Measurements from ENCODE around the gene SMIM12.

Gene SMIM12

GRCh38 chr1:34871443-34872132, 12.0 kb upstream of the SMIM12 start:
- DNase-seq = no peak

GRCh38 chr1:34870395-34870794, 10.8 kb upstream of the SMIM12 start:
- no peak for DNase-seq

GRCh38 chr1:34869760-34870159, 10.2 kb upstream of the SMIM12 start:
- no peak for DNase-seq

- no peak for DNase-seq
Measured at GRCh38 chr1:34868230-34869049, 8.9 kb upstream of the SMIM12 start.

GRCh38 chr1:34867415-34867814, 7.9 kb upstream of the SMIM12 start:
- DNase-seq = no peak

- no peak for DNase-seq
Measured at GRCh38 chr1:34866762-34867109, 7.2 kb upstream of the SMIM12 start.

GRCh38 chr1:34865981-34866761, 6.6 kb upstream of the SMIM12 start:
- DNase-seq = peak; percentile 85

GRCh38 chr1:34865573-34865972, 6.0 kb upstream of the SMIM12 start:
- DNase-seq = no peak

GRCh38 chr1:34864759-34865158, 5.2 kb upstream of the SMIM12 start:
- no peak for DNase-seq

GRCh38 chr1:34863501-34863900, 4.0 kb upstream of the SMIM12 start:
- no peak for DNase-seq

- DNase-seq = no peak
Measured at GRCh38 chr1:34858901-34859445, 576 bp downstream of the SMIM12 start.

GRCh38 chr1:34856697-34857096, 2.9 kb downstream of the SMIM12 start:
- DNase-seq = no peak

GRCh38 chr1:34852677-34853217, 6.8 kb downstream of the SMIM12 start:
- no peak for DNase-seq

- DNase-seq = no peak
Measured at GRCh38 chr1:34851431-34852105, 8.0 kb downstream of the SMIM12 start.

- no peak for DNase-seq
Measured at GRCh38 chr1:34850382-34850781, 9.2 kb downstream of the SMIM12 start.

GRCh38 chr1:34847094-34847493, 12.5 kb downstream of the SMIM12 start:
- DNase-seq = no peak

GRCh38 chr1:34846265-34846664, 13.3 kb downstream of the SMIM12 start:
- no peak for DNase-seq

- no peak for DNase-seq
Measured at GRCh38 chr1:34845131-34845901, 14.2 kb downstream of the SMIM12 start.

- no peak for DNase-seq
Measured at GRCh38 chr1:34844252-34844634, 15.3 kb downstream of the SMIM12 start.

- no peak for DNase-seq
Measured at GRCh38 chr1:34843392-34844251, 15.9 kb downstream of the SMIM12 start.

GRCh38 chr1:34842952-34843371, 16.6 kb downstream of the SMIM12 start:
- DNase-seq = no peak
